ENCODE data around the gene PALM. TPM values are rescaled to one million over a fixed set of nuclear protein-coding genes. Genes with fewer than 3 reads are reported as not detected.

The PALM gene
- total RNA-seq, 3 donors from 2014 or later, result 16.1 to 61.0 (median 35.1) TPM

DNA sequence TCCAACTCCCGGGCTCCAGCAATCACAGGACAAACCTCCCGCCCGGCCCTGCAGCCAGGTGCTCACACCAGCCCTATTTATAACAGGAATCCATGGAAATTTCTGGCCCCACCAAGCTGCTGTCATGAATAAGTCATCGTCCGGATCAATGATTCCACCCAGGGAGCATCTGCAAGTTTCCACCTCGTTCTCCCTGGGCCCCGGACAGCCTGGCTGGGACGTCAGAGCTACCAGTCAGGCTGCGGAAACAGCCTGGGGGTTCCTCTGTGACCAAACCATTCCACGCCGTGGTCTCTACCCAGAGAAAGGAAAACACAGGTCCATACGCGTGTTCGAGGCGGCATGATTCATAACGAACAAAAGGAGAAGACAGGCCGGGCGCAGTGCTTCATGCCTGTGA is 67.8 kb downstream of the PALM start:
- Histone ChIP-seq H3K36me3 (no peaks in the 10 kb centered on the region), H3K4me1 (peaks cover 3 to 6% of the 10 kb centered on the region in 2 donors), H3K27ac (no peak overlapping the region), H3K27me3 (no peaks in the 10 kb centered on the region), H3K4me3 (no peak overlapping the region), H3K9me3 (no peaks in the 10 kb centered on the region)
- intact Hi-C loops (cut with DNase I; ENCODE audit: low total_unique reads), result loop anchor here (10.0 kb wide), 1 partner anchor 218 kb away; no protein-coding TSS in a partner anchor
- TF ChIP-seq, protein P1, sequence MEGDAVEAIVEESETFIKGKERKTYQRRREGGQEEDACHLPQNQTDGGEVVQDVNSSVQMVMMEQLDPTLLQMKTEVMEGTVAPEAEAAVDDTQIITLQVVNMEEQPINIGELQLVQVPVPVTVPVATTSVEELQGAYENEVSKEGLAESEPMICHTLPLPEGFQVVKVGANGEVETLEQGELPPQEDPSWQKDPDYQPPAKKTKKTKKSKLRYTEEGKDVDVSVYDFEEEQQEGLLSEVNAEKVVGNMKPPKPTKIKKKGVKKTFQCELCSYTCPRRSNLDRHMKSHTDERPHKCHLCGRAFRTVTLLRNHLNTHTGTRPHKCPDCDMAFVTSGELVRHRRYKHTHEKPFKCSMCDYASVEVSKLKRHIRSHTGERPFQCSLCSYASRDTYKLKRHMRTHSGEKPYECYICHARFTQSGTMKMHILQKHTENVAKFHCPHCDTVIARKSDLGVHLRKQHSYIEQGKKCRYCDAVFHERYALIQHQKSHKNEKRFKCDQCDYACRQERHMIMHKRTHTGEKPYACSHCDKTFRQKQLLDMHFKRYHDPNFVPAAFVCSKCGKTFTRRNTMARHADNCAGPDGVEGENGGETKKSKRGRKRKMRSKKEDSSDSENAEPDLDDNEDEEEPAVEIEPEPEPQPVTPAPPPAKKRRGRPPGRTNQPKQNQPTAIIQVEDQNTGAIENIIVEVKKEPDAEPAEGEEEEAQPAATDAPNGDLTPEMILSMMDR (IDR thresholded peaks at IDR 0.05), result no peak
- no peak for TF ChIP-seq POLR2A (IDR thresholded peaks at IDR 0.05)
- TF ChIP-seq POLR2AphosphoS5 (IDR thresholded peaks at IDR 0.05), result no peak
- DNase-seq (ENCODE audit: low spot score in 2 of 2), result no peak

DNA sequence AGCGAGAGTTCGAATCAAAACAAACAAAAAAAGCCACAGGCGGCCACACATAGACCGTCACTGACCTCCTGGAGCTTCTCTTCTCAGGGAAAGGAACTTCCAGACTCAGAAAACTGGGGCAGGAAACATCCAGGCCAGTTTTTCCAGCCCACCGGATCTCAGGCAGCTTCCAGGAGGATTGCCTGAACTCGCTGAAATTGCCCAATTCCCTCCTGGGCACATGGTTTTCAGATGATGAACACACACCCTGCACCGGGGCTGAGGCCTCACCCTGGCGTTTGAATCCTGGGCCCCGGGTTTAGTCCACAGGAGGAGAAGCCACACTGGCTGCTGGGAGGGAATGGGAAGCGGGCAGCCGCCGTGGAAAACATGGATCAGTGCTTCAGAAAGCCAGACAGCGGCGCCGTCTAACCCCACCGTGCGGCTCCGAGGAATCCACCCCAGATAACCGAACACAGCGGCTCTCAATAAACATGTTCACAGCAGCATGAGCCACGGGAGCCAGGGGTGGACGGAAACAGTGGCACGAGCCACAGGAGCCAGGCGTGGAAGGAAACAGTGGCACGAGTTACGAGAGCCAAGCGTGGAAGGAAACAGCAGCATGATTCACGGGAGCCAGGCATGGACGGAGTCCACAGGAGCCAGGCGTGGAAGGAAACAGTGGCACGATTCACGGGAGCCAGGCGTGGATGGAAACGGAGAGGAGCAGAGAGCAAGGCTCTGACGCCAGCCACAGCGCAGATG is 70.3 kb downstream of the PALM start:
- H3K9me3 ChIP-seq, result no peaks in the 10 kb centered on the region
- H3K4me1 ChIP-seq, result peaks cover 3 to 6% of the 10 kb centered on the region in 2 donors
- peak overlapping the region; percentile 65 to 82 for H3K27ac ChIP-seq
- no peaks in the 10 kb centered on the region for H3K27me3 ChIP-seq
- peak in 1 of 2 donors; percentile 74 for DNase-seq (ENCODE audit: low spot score in 2 of 2)
- intact Hi-C loops (cut with DNase I; ENCODE audit: low total_unique reads), result loop anchor here (10.0 kb wide), 1 partner anchor 216 kb away; no protein-coding TSS in a partner anchor
- peak overlapping the region in 2 of 3 donors; percentile 33 to 53 for H3K4me3 ChIP-seq
- no peaks in the 10 kb centered on the region for H3K36me3 ChIP-seq
- peak; percentile 41 to 78 (median 56) for TF ChIP-seq POLR2AphosphoS5 (IDR thresholded peaks at IDR 0.05)
- TF ChIP-seq, protein P1 (IDR thresholded peaks at IDR 0.05), result no peak

DNA sequence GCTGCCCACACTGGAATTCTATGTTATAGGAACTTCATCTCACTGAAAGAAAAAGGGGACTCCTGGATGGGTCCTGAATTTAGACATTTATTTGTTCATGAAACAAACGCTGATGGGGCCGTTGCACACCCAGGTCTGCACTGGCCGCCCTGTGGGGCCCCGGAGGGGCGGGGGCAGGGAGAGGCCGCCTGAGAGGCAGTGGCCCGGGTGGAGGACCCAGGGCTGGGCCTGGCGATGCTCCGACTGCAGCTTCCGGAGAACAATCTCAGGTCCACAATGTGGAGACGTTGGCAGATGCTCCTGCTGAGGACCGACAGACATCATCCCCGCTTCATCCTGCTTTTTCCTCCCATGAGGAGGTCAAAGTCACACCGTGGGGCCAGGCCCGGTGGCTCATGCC is 72.2 kb downstream of the PALM start:
- H3K4me3 ChIP-seq, result no peak overlapping the region
- TF ChIP-seq, protein P1 (IDR thresholded peaks at IDR 0.05), result no peak
- TF ChIP-seq POLR2A (IDR thresholded peaks at IDR 0.05), result no peak
- TF ChIP-seq POLR2AphosphoS5 (IDR thresholded peaks at IDR 0.05), result no peak
- no peak overlapping the region for H3K27ac ChIP-seq
- H3K36me3 ChIP-seq, result no peaks in the 10 kb centered on the region
- peaks cover 3 to 6% of the 10 kb centered on the region in 2 donors for H3K4me1 ChIP-seq
- intact Hi-C loops (cut with DNase I; ENCODE audit: low total_unique reads), result no loop called here
- no peaks in the 10 kb centered on the region for H3K27me3 ChIP-seq
- H3K9me3 ChIP-seq, result no peaks in the 10 kb centered on the region
- DNase-seq (ENCODE audit: low spot score in 2 of 2), result no peak

GRCh38 chr19:781800-782184 is 73.1 kb downstream of the PALM start:
- H3K27ac ChIP-seq, result peak overlapping the region; percentile 54 to 70
- peak overlapping the region in 1 of 3 donors; percentile 37 for H3K4me3 ChIP-seq

More at GRCh38 chr19:781800-782184, 73.1 kb downstream of the PALM start:
- DNase-seq (ENCODE audit: low spot score in 2 of 2), result no peak
- intact Hi-C loops (cut with DNase I; ENCODE audit: low total_unique reads), result no loop called here
- no peaks in the 10 kb centered on the region for H3K9me3 ChIP-seq
- H3K36me3 ChIP-seq, result no peaks in the 10 kb centered on the region
- TF ChIP-seq POLR2AphosphoS5 (IDR thresholded peaks at IDR 0.05) (no peak), POLR2A (IDR thresholded peaks at IDR 0.05) (no peak)
- TF ChIP-seq, protein P1 (IDR thresholded peaks at IDR 0.05), result no peak
- peaks cover 3 to 6% of the 10 kb centered on the region in 2 donors for H3K4me1 ChIP-seq
- H3K27me3 ChIP-seq, result no peaks in the 10 kb centered on the region
